Esophagus (tissue), 2 donors: ENCODE measurements around the gene L3MBTL4. TPM values are rescaled to one million over a fixed set of nuclear protein-coding genes. Genes with fewer than 3 reads are reported as not detected.

Source experiments
- H3K27ac ChIP-seq, 2 donors: one replicate each; pipeline ENCODE4 v1.5.1; 2013; ENCODE audit warnings: low read depth in 2 of 2, mild to moderate bottlenecking in 2 of 2, inconsistent platforms in 1 of 2, low read length in 1 of 2, moderate library complexity in 1 of 2
- H3K27me3 ChIP-seq, 2 donors: one replicate each; pipeline ENCODE4 v1.6.1; 2013; ENCODE audit warnings: low read length in 2 of 2, control low read depth in 1 of 2, mild to moderate bottlenecking in 1 of 2; ENCODE audit not compliant: insufficient read depth in 2 of 2, control insufficient read depth in 1 of 2
- H3K36me3 ChIP-seq, 2 donors: one replicate each; pipeline ENCODE4 v1.6.1; 2013; ENCODE audit warnings: low read length in 1 of 2; ENCODE audit not compliant: control insufficient read depth in 2 of 2, insufficient read depth in 2 of 2
- H3K4me1 ChIP-seq, 2 donors: one replicate each; pipeline ENCODE4 v1.6.1; 2013; ENCODE audit warnings: low read length in 1 of 2; ENCODE audit not compliant: control insufficient read depth in 2 of 2, insufficient read depth in 2 of 2
- H3K4me3 ChIP-seq, 2 donors: one replicate each; pipeline ENCODE4 v1.5.1; 2013; ENCODE audit warnings: low read length in 2 of 2, mild to moderate bottlenecking in 2 of 2, low read depth in 1 of 2, moderate library complexity in 1 of 2
- H3K9me3 ChIP-seq, 2 donors: one replicate each; pipeline ENCODE4 v1.6.1; 2013; ENCODE audit warnings: mild to moderate bottlenecking in 2 of 2, low read depth in 1 of 2, low read length in 1 of 2, moderate library complexity in 1 of 2; ENCODE audit not compliant: control insufficient read depth in 2 of 2, insufficient read depth in 1 of 2
- WGBS, 2 donors: extraction: QIAGEN DNeasy Blood & Tissue Kit; methylation state at CpG; one replicate each; pipeline ENCODE4 v1.1.7; 2013; 5-methylcytosine and 5-hydroxymethylcytosine counted together
- polyA plus RNA-seq, 2 donors: library from polyadenylated mRNA; stranded (reverse); fragments of 200-250 nt; gene quantifications; one replicate each; pipeline ENCODE4 v1.2.3, GENCODE V29; 2013
- donor health status: healthy with polysubstance abuse.
- donor health status: Bipolar disorder and iron deficiency.

The L3MBTL4 gene
- polyA plus RNA-seq, 2 donors, result 1.8 to 2.0 TPM

GRCh38 chr18:5979176-5979888 is 435.4 kb downstream of the L3MBTL4 start:
- Histone ChIP-seq H3K27me3 (no peaks in the 10 kb centered on the region), H3K27ac (no peak overlapping the region), H3K4me3 (no peak overlapping the region), H3K36me3 (no peaks in the 10 kb centered on the region), H3K4me1 (peaks cover 0 to 5% of the 10 kb centered on the region in 2 donors), H3K9me3 (no peaks in the 10 kb centered on the region)
- 53 to 58% methylated on average over 3 of the region's 3 CpGs for WGBS, 2 donors

GRCh38 chr18:5977022-5977421 is 437.7 kb downstream of the L3MBTL4 start:
- no peaks in the 10 kb centered on the region for H3K27me3 ChIP-seq
- peaks cover 0 to 5% of the 10 kb centered on the region in 2 donors for H3K4me1 ChIP-seq
- H3K4me3 ChIP-seq, result no peak overlapping the region
- no peaks in the 10 kb centered on the region for H3K9me3 ChIP-seq
- no peaks in the 10 kb centered on the region for H3K36me3 ChIP-seq
- 89 to 96% methylated on average over 4 of the region's 4 CpGs for WGBS, 2 donors
- no peak overlapping the region for H3K27ac ChIP-seq

- no peak overlapping the region for H3K4me3 ChIP-seq
- H3K4me1 ChIP-seq, result peaks cover 0 to 5% of the 10 kb centered on the region in 2 donors
- 72 to 77% methylated on average over 10 of the region's 10 CpGs for WGBS, 2 donors
- no peaks in the 10 kb centered on the region for H3K9me3 ChIP-seq
- H3K27me3 ChIP-seq, result no peaks in the 10 kb centered on the region
- no peaks in the 10 kb centered on the region for H3K36me3 ChIP-seq
- H3K27ac ChIP-seq, result no peak overlapping the region
Observed at GRCh38 chr18:5975111-5976002, 439.4 kb downstream of the L3MBTL4 start.

GRCh38 chr18:5974696-5975095 is 440.0 kb downstream of the L3MBTL4 start:
- WGBS, 2 donors, result 95% methylated on average over 2 of the region's 2 CpGs
- no peaks in the 10 kb centered on the region for H3K27me3 ChIP-seq
- H3K4me1 ChIP-seq, result peaks cover 0 to under 1% of the 10 kb centered on the region in 2 donors
- H3K9me3 ChIP-seq, result no peaks in the 10 kb centered on the region
- H3K36me3 ChIP-seq, result no peaks in the 10 kb centered on the region
- no peak overlapping the region for H3K4me3 ChIP-seq
- no peak overlapping the region for H3K27ac ChIP-seq

- no peaks in the 10 kb centered on the region for H3K9me3 ChIP-seq
- no peaks in the 10 kb centered on the region for H3K27me3 ChIP-seq
- H3K4me3 ChIP-seq, result no peak overlapping the region
- WGBS, 2 donors, result 91 to 95% methylated on average over 3 of the region's 3 CpGs
- peaks cover 0 to 2% of the 10 kb centered on the region in 2 donors for H3K36me3 ChIP-seq
- H3K4me1 ChIP-seq, result no peaks in the 10 kb centered on the region
- no peak overlapping the region for H3K27ac ChIP-seq
Observed at GRCh38 chr18:5973099-5973498, 441.6 kb downstream of the L3MBTL4 start.

- Histone ChIP-seq H3K27ac (no peak overlapping the region), H3K9me3 (peaks cover 0 to 3% of the 10 kb centered on the region in 2 donors), H3K4me1 (no peaks in the 10 kb centered on the region), H3K4me3 (no peak overlapping the region), H3K27me3 (no peaks in the 10 kb centered on the region), H3K36me3 (peaks cover 0 to 2% of the 10 kb centered on the region in 2 donors)
- WGBS, 2 donors, result 85 to 88% methylated on average over 7 of the region's 7 CpGs
Observed at GRCh38 chr18:5972298-5972697, 442.4 kb downstream of the L3MBTL4 start.

GRCh38 chr18:5969989-5970403 is 444.7 kb downstream of the L3MBTL4 start:
- no peak overlapping the region for H3K4me3 ChIP-seq
- 51 to 60% methylated on average over 3 of the region's 3 CpGs for WGBS, 2 donors
- peaks cover 0 to 2% of the 10 kb centered on the region in 2 donors for H3K36me3 ChIP-seq
- H3K4me1 ChIP-seq, result no peaks in the 10 kb centered on the region
- H3K27ac ChIP-seq, result no peak overlapping the region
- no peaks in the 10 kb centered on the region for H3K27me3 ChIP-seq
- H3K9me3 ChIP-seq, result peaks cover 0 to 3% of the 10 kb centered on the region in 2 donors

- no peaks in the 10 kb centered on the region for H3K4me1 ChIP-seq
- H3K9me3 ChIP-seq, result peaks cover 0 to 3% of the 10 kb centered on the region in 2 donors
- H3K36me3 ChIP-seq, result peaks cover 0 to 2% of the 10 kb centered on the region in 2 donors
- H3K4me3 ChIP-seq, result no peak overlapping the region
- 76 to 89% methylated on average over 16 of the region's 16 CpGs for WGBS, 2 donors
- no peaks in the 10 kb centered on the region for H3K27me3 ChIP-seq
- H3K27ac ChIP-seq, result no peak overlapping the region
Observed at GRCh38 chr18:5969355-5969988, 445.2 kb downstream of the L3MBTL4 start.

- WGBS, 2 donors, result 90 to 98% methylated on average over 8 of the region's 8 CpGs
- peaks cover 0 to under 1% of the 10 kb centered on the region in 2 donors for H3K4me1 ChIP-seq
Observed at GRCh38 chr18:5967666-5968065, 447.0 kb downstream of the L3MBTL4 start.

More at GRCh38 chr18:5967666-5968065, 447.0 kb downstream of the L3MBTL4 start:
- Histone ChIP-seq H3K4me3 (no peak overlapping the region), H3K9me3 (peaks cover 0 to 3% of the 10 kb centered on the region in 2 donors), H3K27ac (no peak overlapping the region), H3K36me3 (peaks cover 0 to 2% of the 10 kb centered on the region in 2 donors), H3K27me3 (no peaks in the 10 kb centered on the region)
